ENCODE results near the gene BARX2.

The BARX2 gene

GRCh38 chr11:129384415-129384814, 8.8 kb downstream of the BARX2 start:
- TF ChIP-seq SIN3A (IDR thresholded peaks at IDR 0.05; ENCODE audit: borderline replicate concordance, insufficient read depth, low read length) (no peak), REST (IDR thresholded peaks at IDR 0.05; ENCODE audit: insufficient read depth in 1 of 2, low read depth in 2 of 2, low read length in 2 of 2) (no peak), POLR2AphosphoS5 (IDR thresholded peaks at IDR 0.05; ENCODE audit: low read depth, low read length) (no peak), TAF1 (IDR thresholded peaks at IDR 0.05; ENCODE audit: borderline replicate concordance, insufficient read depth, low read length) (no peak), FOXP2 (optimal IDR thresholded peaks at IDR 0.05; ENCODE audit: borderline replicate concordance, extremely low read depth, extremely low read length, insufficient read depth) (no peak)

GRCh38 chr11:129385801-129386200, 10.2 kb downstream of the BARX2 start:
- TF ChIP-seq TAF1 (IDR thresholded peaks at IDR 0.05; ENCODE audit: borderline replicate concordance, insufficient read depth, low read length): no peak
- TF ChIP-seq SIN3A (IDR thresholded peaks at IDR 0.05; ENCODE audit: borderline replicate concordance, insufficient read depth, low read length): no peak

GRCh38 chr11:129386795-129387397, 11.2 kb downstream of the BARX2 start:
- TF ChIP-seq SIN3A (IDR thresholded peaks at IDR 0.05; ENCODE audit: borderline replicate concordance, insufficient read depth, low read length) (no peak), TAF1 (IDR thresholded peaks at IDR 0.05; ENCODE audit: borderline replicate concordance, insufficient read depth, low read length) (no peak), FOXP2 (optimal IDR thresholded peaks at IDR 0.05; ENCODE audit: borderline replicate concordance, extremely low read depth, extremely low read length, insufficient read depth) (no peak), REST (IDR thresholded peaks at IDR 0.05; ENCODE audit: insufficient read depth in 1 of 2, low read depth in 2 of 2, low read length in 2 of 2) (no peak), POLR2AphosphoS5 (IDR thresholded peaks at IDR 0.05; ENCODE audit: low read depth, low read length) (no peak)

GRCh38 chr11:129387434-129387833, 11.8 kb downstream of the BARX2 start:
- no peak for TF ChIP-seq SIN3A (IDR thresholded peaks at IDR 0.05; ENCODE audit: borderline replicate concordance, insufficient read depth, low read length)
- TF ChIP-seq POLR2AphosphoS5 (IDR thresholded peaks at IDR 0.05; ENCODE audit: low read depth, low read length): no peak
- TF ChIP-seq FOXP2 (optimal IDR thresholded peaks at IDR 0.05; ENCODE audit: borderline replicate concordance, extremely low read depth, extremely low read length, insufficient read depth): no peak
- TF ChIP-seq REST (IDR thresholded peaks at IDR 0.05; ENCODE audit: insufficient read depth in 1 of 2, low read depth in 2 of 2, low read length in 2 of 2): no peak
- no peak for TF ChIP-seq TAF1 (IDR thresholded peaks at IDR 0.05; ENCODE audit: borderline replicate concordance, insufficient read depth, low read length)

- TF ChIP-seq TAF1 (IDR thresholded peaks at IDR 0.05; ENCODE audit: borderline replicate concordance, insufficient read depth, low read length) (no peak), FOXP2 (optimal IDR thresholded peaks at IDR 0.05; ENCODE audit: borderline replicate concordance, extremely low read depth, extremely low read length, insufficient read depth) (no peak), SIN3A (IDR thresholded peaks at IDR 0.05; ENCODE audit: borderline replicate concordance, insufficient read depth, low read length) (no peak), REST (IDR thresholded peaks at IDR 0.05; ENCODE audit: insufficient read depth in 1 of 2, low read depth in 2 of 2, low read length in 2 of 2) (no peak), POLR2AphosphoS5 (IDR thresholded peaks at IDR 0.05; ENCODE audit: low read depth, low read length) (no peak)
Observed at GRCh38 chr11:129388824-129389223, 13.2 kb downstream of the BARX2 start.

Measured in PFSK-1 (cell line).